Mammary microvascular endothelial cell (primary cell): ENCODE data around the gene PLEKHM1. TPM values are rescaled to one million over a fixed set of nuclear protein-coding genes. Genes with fewer than 3 reads are reported as not detected.

Experiments
- total RNA-seq: library from RNA; depleted of rRNA; stranded (reverse); fragments of >200 nt; gene quantifications from 2 replicates; pipeline ENCODE4 v1.2.3, GENCODE V29; 2015

Gene PLEKHM1
- total RNA-seq = 27.0 and 29.9 TPM in 2 replicates

GRCh38 chr17:45490615-45491433 is at the start of gene PLEKHM1:
Gene PLEKHM1 (minus strand): TSS chr17:45490721. CDS start chr17:45482484, 8,237 bp downstream.

GRCh38 chr17:45432405-45433158 is 57.9 kb downstream of the PLEKHM1 start, which contains the start of gene ARHGAP27:
Gene ARHGAP27 (minus strand): TSS chr17:45432870. CDS start chr17:45430279, 2,591 bp downstream.

Other genes starting within 250 kb of the PLEKHM1 start
- gene SPATA32, start 228.6 kb downstream of the PLEKHM1 start, total RNA-seq = not detected in 2 replicates
- 3.8 and 3.9 TPM in 2 replicates for gene MAP3K14, start 173.7 kb downstream of the PLEKHM1 start, total RNA-seq
- gene ARHGAP27, start 57.9 kb downstream of the PLEKHM1 start, total RNA-seq = 29.8 and 39.6 TPM in 2 replicates